Hepatocyte (in vitro differentiated cells): ENCODE data around the gene EML6.

Source experiments
- EZH2 ChIP-seq: fragments of 200-600 bp; sonication (generic); IDR thresholded peaks from 2 replicates; pipeline ENCODE4 v1.6.1; 2016; ENCODE audit warnings: antibody characterized with exemption, mild to moderate bottlenecking, borderline replicate concordance
- TF ChIP-seq, protein P1 (sequence below): fragments of 200-600 bp; sonication (generic); IDR thresholded peaks from 2 replicates; pipeline ENCODE4 v1.5.1; 2016; ENCODE audit warnings: antibody characterized with exemption, mild to moderate bottlenecking; ENCODE audit not compliant: poor library complexity

DNA sequence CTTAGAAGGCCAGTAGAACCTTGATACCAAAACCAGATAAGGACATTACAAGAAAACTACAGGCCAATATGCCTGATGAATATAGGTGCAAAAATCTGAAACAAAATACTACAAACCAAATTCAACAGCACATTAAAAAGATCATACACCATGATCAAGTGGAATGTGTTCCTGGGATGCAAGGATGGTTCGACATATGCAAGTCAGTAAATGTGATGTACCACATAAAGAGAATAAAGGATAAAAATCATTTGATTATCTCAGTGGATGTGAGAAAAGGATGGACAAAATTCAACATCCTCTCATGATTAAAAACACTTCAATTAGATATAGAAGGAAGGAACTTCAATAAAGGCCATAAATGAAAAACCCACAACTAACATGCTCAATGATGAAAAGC, 197.2 kb downstream of the EML6 start:
- TF ChIP-seq, protein P1, sequence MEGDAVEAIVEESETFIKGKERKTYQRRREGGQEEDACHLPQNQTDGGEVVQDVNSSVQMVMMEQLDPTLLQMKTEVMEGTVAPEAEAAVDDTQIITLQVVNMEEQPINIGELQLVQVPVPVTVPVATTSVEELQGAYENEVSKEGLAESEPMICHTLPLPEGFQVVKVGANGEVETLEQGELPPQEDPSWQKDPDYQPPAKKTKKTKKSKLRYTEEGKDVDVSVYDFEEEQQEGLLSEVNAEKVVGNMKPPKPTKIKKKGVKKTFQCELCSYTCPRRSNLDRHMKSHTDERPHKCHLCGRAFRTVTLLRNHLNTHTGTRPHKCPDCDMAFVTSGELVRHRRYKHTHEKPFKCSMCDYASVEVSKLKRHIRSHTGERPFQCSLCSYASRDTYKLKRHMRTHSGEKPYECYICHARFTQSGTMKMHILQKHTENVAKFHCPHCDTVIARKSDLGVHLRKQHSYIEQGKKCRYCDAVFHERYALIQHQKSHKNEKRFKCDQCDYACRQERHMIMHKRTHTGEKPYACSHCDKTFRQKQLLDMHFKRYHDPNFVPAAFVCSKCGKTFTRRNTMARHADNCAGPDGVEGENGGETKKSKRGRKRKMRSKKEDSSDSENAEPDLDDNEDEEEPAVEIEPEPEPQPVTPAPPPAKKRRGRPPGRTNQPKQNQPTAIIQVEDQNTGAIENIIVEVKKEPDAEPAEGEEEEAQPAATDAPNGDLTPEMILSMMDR, result no peak
- no peak for TF ChIP-seq EZH2
